Suppressor macrophage treated with lipopolysaccharide for 4 hours (primary cell): ENCODE results near the gene DAB2IP.
"Not testable (repeated sequence)": the region's sequence is repeated elsewhere in the genome, so short reads cannot be mapped to it uniquely, and the experiment has no call there.

Experiments
- DNase-seq: peaks from one replicate; pipeline ENCODE4 v3.0.0-alpha.2; 2020

The DAB2IP gene

DNA sequence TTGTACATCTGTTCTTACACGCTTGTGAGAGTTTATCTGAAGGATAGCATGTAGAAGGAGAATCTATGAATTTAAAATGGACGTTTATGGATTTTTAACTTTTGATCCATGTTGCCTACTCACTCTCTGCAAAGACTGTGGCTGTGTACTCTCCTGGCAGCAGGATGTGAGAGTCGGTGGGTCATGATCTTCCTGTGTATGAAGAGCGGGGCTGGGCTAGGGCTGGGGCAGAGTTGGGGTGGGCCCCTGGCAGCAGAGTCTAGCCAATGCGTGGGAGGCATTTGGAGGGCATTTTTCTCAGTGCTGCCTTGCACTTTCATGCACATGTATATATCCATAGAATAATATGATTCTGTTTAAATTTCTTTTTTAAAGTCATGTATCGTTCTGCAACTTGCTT is 24.0 kb upstream of the DAB2IP start:
- DNase-seq: no peak

DNA sequence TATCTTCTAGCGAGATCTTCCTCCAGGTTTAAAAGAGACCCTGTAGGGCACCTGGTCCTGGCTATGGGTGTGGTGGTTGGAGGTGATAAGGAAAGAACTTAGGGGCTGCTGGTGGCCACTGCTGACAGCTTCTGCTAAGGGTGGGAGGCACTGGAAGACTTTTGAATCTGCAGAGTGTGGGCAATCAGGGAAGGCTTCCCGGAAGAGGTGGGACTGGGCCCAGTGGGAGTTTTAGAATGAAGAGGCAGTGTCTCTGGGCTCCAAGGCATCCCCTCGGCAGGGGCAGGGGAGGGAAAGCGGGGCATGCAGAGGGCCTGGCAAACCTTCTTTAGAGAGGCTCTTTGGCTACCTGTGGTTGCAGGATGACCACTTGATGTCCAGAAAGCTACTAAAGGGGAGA is 23.0 kb upstream of the DAB2IP start:
- no peak for DNase-seq

- no peak for DNase-seq
Measured at GRCh38 chr9:121631115-121631514, 20.3 kb upstream of the DAB2IP start.

DNA sequence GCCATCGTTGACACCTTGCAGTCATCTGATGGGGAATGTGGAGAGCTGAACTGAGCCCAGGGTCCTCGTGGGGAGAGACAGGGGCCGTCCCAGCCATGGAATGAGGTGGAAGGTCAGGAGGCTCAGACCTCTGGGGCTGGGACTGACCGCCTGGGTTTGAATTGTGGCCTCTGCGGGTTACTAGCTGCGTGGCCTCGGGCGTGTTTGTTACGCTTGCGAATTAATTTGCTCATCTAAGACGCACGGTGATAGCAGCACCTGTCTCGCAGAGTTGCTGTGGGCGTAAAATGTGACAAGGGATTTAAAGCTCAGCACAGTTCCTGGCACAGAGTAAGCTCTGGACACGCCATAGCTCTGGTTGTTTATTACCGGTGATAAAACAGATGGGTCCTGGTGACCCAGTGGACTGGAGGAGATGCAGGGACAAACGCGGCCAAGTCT is 19.4 kb upstream of the DAB2IP start:
- no peak for DNase-seq

DNA sequence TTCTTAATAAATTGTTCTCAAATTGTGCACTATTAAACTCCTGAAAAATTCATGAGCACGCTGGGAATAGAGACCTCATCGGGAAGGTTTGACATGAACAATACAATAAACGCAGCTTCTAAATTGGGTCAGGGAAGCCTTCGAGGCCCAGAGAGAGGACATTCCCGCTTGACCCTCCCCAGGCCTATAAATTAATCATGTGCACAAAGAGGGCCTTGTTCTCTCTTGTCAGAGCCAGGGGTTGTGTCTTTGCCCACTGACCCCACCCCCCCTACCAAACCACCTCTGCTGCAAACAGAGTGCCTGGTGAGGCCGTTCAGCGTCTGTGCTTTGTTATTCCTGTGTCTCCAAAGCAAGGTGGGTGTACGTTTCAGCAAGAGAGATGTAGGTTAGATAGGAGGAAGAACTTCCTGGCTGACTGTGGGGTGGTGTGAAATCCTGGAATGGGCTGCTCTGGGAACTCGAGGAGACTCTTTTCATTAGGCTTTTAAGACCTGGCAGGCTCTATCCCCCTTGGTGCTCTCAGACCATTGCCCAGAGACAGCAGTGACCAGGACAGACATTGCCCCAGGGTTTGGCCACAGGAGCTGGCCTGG is 18.2 kb upstream of the DAB2IP start:
- DNase-seq: no peak

DNA sequence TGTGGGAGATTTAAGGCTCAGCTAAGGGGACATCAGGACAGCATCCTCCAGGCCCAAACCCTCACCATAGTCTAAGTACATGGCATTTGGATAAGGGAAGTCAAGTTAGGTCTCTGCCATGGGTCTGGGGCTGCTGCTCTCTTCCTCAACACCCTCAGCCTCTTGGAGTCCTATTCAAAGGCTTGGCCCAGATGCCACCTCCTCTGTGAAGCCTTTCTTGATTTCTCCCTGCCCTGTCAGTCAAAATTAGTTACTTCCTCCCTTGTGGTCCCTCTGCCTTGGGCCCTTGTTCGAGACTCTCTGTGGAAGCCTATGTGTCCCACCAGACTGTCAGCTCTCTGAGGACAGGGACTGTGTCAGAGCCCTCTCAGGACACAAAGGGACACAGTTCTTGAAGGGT is 17.7 kb upstream of the DAB2IP start:
- DNase-seq: no peak

- DNase-seq: no peak
Measured at GRCh38 chr9:121634329-121635261, 16.8 kb upstream of the DAB2IP start.

- no peak for DNase-seq
Measured at GRCh38 chr9:121635300-121635876, 16.0 kb upstream of the DAB2IP start.

- no peak for DNase-seq
Measured at GRCh38 chr9:121636341-121636865, 15.0 kb upstream of the DAB2IP start.

GRCh38 chr9:121636978-121637712 is 14.3 kb upstream of the DAB2IP start:
- no peak for DNase-seq

DNA sequence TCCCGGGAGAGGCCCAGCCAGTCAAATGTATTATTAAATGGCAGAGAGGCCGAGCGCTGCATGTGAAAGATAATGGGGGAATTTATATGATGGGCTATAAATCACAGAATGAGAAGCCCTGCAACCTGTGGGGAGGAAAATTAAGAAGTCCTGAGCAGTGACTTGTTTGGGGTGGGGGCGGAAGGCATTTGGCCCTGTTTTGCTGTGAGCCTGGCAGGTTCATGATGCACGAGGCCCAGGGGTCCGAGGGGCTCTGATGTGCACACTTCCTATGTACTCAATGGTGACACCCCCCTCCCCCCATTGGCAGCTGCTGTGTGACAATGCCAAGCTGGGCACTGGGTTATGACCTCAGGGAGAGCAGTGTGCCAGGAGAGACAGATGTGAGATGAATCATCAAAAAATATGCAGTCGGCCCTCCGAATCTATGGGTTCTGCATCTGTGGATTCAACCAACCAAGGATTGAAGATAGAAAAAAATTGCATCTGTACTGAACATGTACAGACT is 13.7 kb upstream of the DAB2IP start:
- DNase-seq: no peak

DNA sequence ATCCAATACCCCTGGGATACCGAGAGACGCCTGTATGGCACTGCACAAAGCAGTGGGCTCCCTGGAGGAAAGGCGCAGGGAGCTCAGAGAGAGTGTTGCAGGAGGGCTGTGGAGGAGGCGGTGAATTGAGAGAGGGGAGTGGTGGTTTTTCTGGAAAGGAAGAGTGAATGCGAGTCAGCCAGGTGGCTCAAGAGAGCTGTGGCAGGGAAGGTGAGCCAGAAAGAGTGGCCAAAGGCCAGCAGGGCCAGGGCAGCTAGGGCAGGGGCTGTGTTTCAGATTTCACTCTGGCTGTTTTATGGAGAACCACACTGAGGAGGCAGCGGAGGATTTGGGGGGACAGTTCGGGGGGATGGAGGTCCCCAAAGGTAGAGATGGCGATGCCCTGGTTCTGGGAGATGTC is 13.0 kb upstream of the DAB2IP start:
- DNase-seq: no peak

DNA sequence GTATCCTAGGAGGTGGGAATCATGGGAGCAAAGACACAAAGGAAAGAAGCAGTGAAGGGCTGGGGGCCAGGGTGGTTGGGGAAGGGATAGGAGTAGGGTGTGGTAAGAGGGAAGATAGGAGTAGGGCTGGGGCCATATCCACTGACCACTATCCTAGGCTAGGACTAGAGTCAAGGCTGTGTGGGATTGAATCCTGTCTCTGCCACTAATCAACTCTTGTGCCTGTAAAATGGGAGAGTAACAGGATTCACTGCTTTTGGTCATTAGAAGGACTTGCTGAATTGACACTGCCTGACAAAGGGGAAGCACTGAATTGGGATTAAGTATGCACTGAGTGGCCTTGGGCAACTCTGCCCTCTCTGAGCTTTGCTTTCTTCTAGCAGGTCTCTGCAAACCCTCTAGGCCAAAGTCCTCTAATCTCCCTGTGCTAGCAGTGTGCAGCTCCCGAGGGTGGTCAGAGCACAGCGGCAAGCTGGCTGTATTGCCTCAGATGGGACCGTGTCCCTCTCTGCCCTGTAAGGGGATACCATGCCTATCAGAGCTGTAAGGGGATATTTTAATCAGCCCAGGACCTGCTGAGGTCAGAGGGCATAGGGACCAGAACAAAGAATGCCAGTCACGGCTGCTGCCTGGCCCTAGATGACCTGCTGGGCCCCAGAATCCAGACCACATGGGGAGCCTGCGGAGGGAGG is 12.4 kb upstream of the DAB2IP start:
- no peak for DNase-seq

GRCh38 chr9:121639619-121640018 is 11.8 kb upstream of the DAB2IP start:
- no peak for DNase-seq

DNA sequence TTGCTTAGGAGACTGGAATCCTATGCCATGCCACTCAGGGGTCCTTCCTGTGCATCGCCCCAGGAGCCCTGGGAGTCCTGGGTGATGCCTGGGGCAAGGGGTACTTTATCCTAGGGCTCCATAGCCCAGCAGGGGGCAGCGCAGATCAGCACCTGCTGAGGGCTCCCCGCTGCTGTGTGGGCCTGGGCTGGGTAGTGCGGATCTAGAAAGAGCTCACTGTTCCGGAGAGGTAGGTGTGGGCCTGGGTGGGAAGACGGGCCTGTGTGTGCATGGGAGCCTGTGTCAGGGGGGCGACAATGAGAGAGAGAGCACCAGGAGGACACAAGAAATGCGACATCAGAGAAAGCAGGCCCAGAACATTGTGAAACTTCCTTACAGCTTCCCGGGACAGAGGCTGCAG is 11.4 kb upstream of the DAB2IP start:
- peak; percentile 43 for DNase-seq

DNA sequence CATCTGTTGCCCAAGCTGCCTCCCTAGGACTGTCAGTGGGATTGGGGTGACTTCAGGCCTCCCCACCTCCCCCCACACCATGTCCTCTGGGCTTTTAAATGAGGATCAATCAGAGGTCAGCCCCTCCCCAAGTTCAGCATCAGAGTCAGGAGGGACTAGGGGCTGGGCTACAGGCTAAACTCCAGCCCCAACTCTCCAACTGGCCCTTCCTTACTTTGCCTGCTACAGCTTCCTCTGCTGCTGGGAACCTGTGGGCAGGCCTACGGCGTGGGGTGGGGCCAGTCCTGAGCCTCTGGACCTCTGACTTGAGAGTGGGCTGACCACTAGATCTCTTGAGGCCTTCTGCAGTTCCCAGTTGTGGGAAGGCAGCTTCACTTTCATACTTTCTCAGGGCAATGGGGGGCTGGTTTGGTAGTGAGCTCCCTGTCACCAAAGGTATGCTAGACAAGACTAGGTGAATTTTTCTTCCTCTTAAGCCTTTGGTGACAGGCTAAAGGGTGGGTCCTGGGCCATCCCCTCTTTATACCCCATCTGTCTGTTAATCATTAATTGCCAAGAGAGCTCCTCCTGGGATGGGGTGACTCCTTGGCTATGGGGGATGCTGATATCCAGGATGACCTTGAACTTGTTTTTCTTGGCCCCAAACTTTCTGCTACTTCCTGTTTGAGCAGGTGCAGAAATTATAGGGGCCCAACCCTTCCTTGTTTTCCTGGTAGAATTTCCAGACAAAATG is 10.8 kb upstream of the DAB2IP start:
- peak; percentile 50 for DNase-seq

DNA sequence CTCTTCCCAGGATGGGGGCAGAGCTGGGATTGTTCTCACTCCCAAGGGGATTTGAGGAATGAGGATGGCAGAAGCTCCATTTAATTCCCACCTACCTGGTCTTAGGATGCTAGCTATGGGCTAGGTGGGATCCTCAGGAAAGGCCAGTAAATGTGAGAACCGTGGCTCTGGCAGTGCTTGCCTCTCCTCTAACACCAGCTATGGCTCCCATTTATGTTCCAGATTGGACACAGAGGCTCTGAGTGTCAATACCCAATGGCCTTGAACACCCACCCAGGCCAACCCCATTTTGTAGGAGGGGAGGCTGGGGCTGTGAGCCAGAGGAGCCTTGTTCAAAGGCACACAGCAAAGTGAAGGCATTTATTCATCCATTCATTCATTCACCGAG is 10.2 kb upstream of the DAB2IP start:
- no peak for DNase-seq

DNA sequence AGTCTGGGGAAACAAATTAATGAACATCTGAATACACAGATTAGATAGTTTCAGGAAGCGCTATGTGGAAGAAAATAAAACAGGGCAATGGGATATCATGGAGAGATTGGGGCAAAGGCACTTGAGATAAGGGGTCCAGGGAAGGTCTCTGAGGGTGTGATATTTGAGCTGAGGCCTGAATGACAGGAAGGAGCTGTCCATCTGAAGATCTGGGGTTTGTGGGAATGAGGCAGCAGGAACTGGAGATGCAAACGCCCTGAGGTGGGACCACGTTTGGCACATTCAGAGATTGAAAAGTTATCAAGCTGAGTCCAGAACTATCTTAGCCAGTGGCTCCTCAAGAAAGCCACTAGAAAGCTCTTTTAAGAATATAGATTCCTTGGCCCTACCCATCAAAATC is 8.7 kb upstream of the DAB2IP start:
- DNase-seq: no peak

DNA sequence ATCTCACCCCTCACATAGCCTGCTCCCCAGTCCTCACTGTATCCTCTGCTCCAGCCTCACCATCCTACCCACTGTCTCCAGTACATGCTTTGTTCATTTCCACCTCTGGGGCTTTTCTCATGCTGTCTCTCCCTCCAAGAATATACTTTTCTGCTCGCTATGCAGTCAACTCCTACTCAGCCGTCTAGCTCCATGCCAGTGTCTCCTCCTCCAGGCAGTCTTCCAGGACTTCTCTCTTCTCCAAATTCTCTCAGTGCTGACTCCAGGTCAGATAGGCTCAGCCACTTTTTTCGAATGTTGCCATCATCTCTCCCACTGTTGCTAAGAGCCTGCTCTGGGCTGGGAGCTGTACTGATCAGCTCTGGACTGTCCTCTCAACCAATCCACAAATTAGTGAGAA is 8.0 kb upstream of the DAB2IP start:
- no peak for DNase-seq

DNA sequence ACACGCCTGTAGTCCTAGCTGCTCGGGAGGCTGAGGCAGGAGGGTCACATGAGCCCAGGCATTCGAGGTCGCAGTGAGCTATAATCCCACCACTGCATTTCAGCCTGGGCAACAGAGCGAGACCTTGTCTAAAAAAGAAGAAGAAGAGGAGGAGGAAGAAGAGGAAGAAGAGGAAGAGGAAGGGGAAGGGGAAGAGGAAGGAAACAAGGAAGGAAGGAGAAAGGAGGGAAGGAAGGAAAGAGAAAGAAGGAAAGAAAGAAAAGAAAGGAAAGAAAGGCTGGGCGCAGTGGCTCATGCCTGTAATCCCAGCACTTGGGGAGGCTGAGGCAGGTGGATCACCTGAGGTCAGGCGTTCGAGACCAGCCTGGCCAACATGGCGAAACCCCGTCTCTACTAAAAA is 7.4 kb upstream of the DAB2IP start:
- not testable (repeated sequence) for DNase-seq

DNA sequence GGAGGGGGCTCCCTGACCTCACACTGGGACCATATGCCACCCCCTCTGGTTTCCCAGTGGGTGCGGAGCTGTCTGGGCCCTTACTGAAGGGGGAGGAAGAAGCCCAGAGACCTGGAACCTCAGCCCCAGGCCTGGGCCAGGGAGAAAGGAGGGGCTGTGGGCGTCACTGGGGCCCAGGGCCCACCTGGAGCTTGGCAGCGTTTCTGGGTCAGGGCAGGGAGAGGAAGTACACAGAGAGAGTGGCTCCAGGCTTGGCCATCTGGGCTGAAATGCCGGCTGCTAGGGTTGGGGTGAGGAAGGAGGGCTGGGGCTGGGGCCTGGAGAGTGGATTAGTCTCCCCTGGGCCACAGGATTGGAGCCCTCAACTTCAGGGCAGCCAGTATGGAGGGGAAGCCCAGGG is 6.4 kb upstream of the DAB2IP start:
- no peak for DNase-seq
